K562 (cell line): ENCODE data around the gene GAK. TPM values are rescaled to one million over a fixed set of nuclear protein-coding genes. Genes with fewer than 3 reads are reported as not detected.

Source experiments
- ATAC-seq: fragments of 200-7000 bp; cut with Tn5 transposase; 3 replicates; pipeline ENCODE4 v1.9.1; 2020; ENCODE audit warnings: moderate library complexity
- BruUV-seq: library from RNA; stranded (reverse); fragments of 400-500 nt; replicated peaks from 2 replicates; lab custom pipeline; 2021; lab: Mats Ljungman, UMichigan
- CTCF ChIA-PET: fragments of 300-600 bp; formaldehyde crosslinking; extraction: SDS; loops from one replicate; lab custom pipeline; 2021; ENCODE audit warnings: low intra/inter-chr PET ratio; lab: Yijun Ruan, JAX
- POLR2A ChIA-PET: fragments of 300-600, 350-650 bp; sonication (Branson Sonifier 250); formaldehyde crosslinking; extraction: SDS; loops from one replicate; lab custom pipeline; 2021; ENCODE audit warnings: antibody characterized with exemption, inconsistent platforms; lab: Yijun Ruan, JAX
- DNase-seq, 4 experiments: peaks; one replicate each; pipeline versions ENCODE4 v3.0.0 to v3.0.0-alpha.2; 2011 to 2018; ENCODE audit warnings: low spot score in 3 of 4, mixed read lengths in 3 of 4; ENCODE audit errors: extremely low read depth in 1 of 4
- FAIRE-seq: peaks from 2 replicates; lab custom pipeline; 2011; peaks lifted over from hg19 to GRCh38; lab: Jason Lieb, UNC
- H2AFZ ChIP-seq: 2 replicates; pipeline ENCODE4 v1.6.0; 2011; ENCODE audit warnings: low read depth, low read length, control low read depth, inconsistent platforms
- H3K27ac ChIP-seq: fragments of 200-600 bp; 3 replicates; pipeline ENCODE4 v1.8.0; 2011; ENCODE audit warnings: low read depth, mild to moderate bottlenecking, control low read depth, inconsistent platforms, low read length, moderate library complexity, mixed read lengths; ENCODE audit errors: extremely low read depth
- H3K27me3 ChIP-seq, 2 experiments: fragments of 300-600 bp in 1 of 2; 2 replicates in 1 of 2; 3 replicates in 1 of 2; pipeline versions ENCODE4 v1.6.0 to v1.8.0; 2011; ENCODE audit warnings: inconsistent platforms in 2 of 2, low read length in 2 of 2, mild to moderate bottlenecking in 1 of 2, mixed read lengths in 1 of 2, moderate library complexity in 1 of 2; ENCODE audit not compliant: control insufficient read depth in 2 of 2, insufficient read depth in 2 of 2
- H3K36me3 ChIP-seq: fragments of 300-600 bp; 3 replicates; pipeline ENCODE4 v1.8.0; 2011; ENCODE audit warnings: mild to moderate bottlenecking, low read length, inconsistent platforms; ENCODE audit not compliant: control insufficient read depth, insufficient read depth
- H3K4me1 ChIP-seq, 2 experiments: fragments of 200-600 bp in 1 of 2; replicated peaks in 1 of 2; 2 replicates in 1 of 2; 3 replicates in 1 of 2; pipeline versions ENCODE4 v1.5.1 to v1.8.0; 2011; ENCODE audit warnings: inconsistent platforms in 2 of 2, low read length in 2 of 2, mild to moderate bottlenecking in 1 of 2, mixed read lengths in 1 of 2, moderate library complexity in 1 of 2; ENCODE audit not compliant: control insufficient read depth in 2 of 2, insufficient read depth in 2 of 2
- H3K4me2 ChIP-seq: 2 replicates; pipeline ENCODE4 v1.6.1; 2011; ENCODE audit warnings: low read length, control low read depth, inconsistent platforms, mixed read lengths; ENCODE audit not compliant: insufficient read depth
- H3K4me3 ChIP-seq: fragments of 200-600 bp; sonication (generic), shearing (Covaris generic); 2 replicates; pipeline ENCODE4 v1.5.1; 2016; ENCODE audit warnings: control low read depth, inconsistent platforms
- H3K79me2 ChIP-seq: fragments of 200-600 bp; 3 replicates; pipeline ENCODE4 v1.8.0; 2011; ENCODE audit warnings: low read length, inconsistent platforms; ENCODE audit not compliant: control insufficient read depth, insufficient read depth
- H3K9ac ChIP-seq, 2 experiments: 2 replicates each; pipeline versions ENCODE4 v1.6.0 to v1.6.1; 2011; ENCODE audit warnings: low read depth in 2 of 2, low read length in 2 of 2, control low read depth in 1 of 2, inconsistent platforms in 1 of 2, mild to moderate bottlenecking in 1 of 2, mixed read lengths in 1 of 2; ENCODE audit not compliant: insufficient read depth in 1 of 2
- H3K9me1 ChIP-seq: one replicate; pipeline ENCODE4 v1.6.0; 2011; ENCODE audit warnings: inconsistent platforms, mild to moderate bottlenecking, low read length, moderate library complexity; ENCODE audit not compliant: control insufficient read depth, insufficient read depth
- H3K9me3 ChIP-seq: replicated peaks from 2 replicates; pipeline ENCODE4 v1.5.1; 2011; ENCODE audit warnings: low read depth, low read length, inconsistent platforms; ENCODE audit not compliant: control insufficient read depth, insufficient read depth
- H4K20me1 ChIP-seq: replicated peaks from 2 replicates; pipeline ENCODE4 v1.6.1; 2011; ENCODE audit warnings: low read length, inconsistent platforms, mixed read lengths; ENCODE audit not compliant: control insufficient read depth, insufficient read depth
- NONO ChIP-seq, 2 experiments: fragments of 200-400 bp in 1 of 2; fragments of 450-650 bp in 1 of 2; formaldehyde crosslinking in 1 of 2; IDR thresholded peaks; 2 replicates each; pipeline ENCODE4 v1.6.1; 2017; ENCODE audit warnings: low read depth in 2 of 2, mild to moderate bottlenecking in 2 of 2, moderate library complexity in 2 of 2, low read length in 1 of 2
- RAD21 ChIP-seq, 2 experiments: fragments of 250-450 bp in 1 of 2; fragments of 450-650 bp in 1 of 2; sonication (Bioruptor Pico) in 1 of 2; formaldehyde crosslinking in 1 of 2; IDR thresholded peaks in 1 of 2; conservative IDR thresholded peaks in 1 of 2; 2 replicates each; pipeline versions ENCODE4 v1.4.0 to v1.8.0; 2020 to 2022; ENCODE audit warnings: mild to moderate bottlenecking in 2 of 2, moderate library complexity in 1 of 2
- REST ChIP-seq, 2 experiments: fragments of 450-650 bp; formaldehyde crosslinking in 1 of 2; IDR thresholded peaks; 2 replicates each; pipeline versions ENCODE4 v1.4.0 to v1.6.1; 2014 to 2020; ENCODE audit warnings: mild to moderate bottlenecking in 2 of 2, borderline replicate concordance in 1 of 2, low read depth in 1 of 2
- SMC3 ChIP-seq: conservative IDR thresholded peaks from 2 replicates; pipeline ENCODE4 v1.6.1; 2011; ENCODE audit warnings: low read depth, low read length, improper control_type of control experiment; ENCODE audit not compliant: insufficient read depth
- SPI1 ChIP-seq: IDR thresholded peaks from 2 replicates; pipeline ENCODE4 v1.6.1; 2011; ENCODE audit warnings: low read depth, low read length, control low read depth, borderline replicate concordance
- ZEB2 ChIP-seq: fragments of 450-650 bp; IDR thresholded peaks from 2 replicates; pipeline ENCODE4 v1.6.1; 2016
- ZNF609 ChIP-seq: sonication (generic); formaldehyde crosslinking; IDR thresholded peaks from 2 replicates; pipeline ENCODE4 v1.8.1; 2023; ENCODE audit warnings: missing genetic modification reagents, mild to moderate bottlenecking, borderline replicate concordance
- WGBS: fragments of 100-300 bp; shearing (Covaris generic); methylation state at CpG from one replicate; pipeline ENCODE4 v1.1.6; 2016; ENCODE audit warnings: low coverage, mixed read lengths; ENCODE audit not compliant: insufficient coverage; ENCODE audit errors: missing lambda C conversion rate; 5-methylcytosine and 5-hydroxymethylcytosine counted together
- in situ Hi-C: fragments of 300-500 bp; cut with MboI; formaldehyde crosslinking; loops from 4 replicates; pipeline ENCODE4 v1.15.0; 2018; ENCODE audit warnings: inconsistent platforms, mixed read lengths
- intact Hi-C: fragments of 100-400 bp; cut with micrococcal nuclease; formaldehyde crosslinking; loops from 2 replicates; pipeline ENCODE4 v1.14.2; 2022
- polyA plus RNA-seq, 8 experiments: library from polyadenylated mRNA; depleted of rRNA in 4 of 8; stranded (reverse) in 5 of 8; unstranded in 3 of 8; fragments of >200 nt; fragmentation: Nextera tagmentation in 2 of 8; fragmentation: Illumina TruSeq in 1 of 8; extraction: Ambion mirVana in 2 of 8; extraction: Trizol in 1 of 8; gene quantifications; 2 replicates each; pipeline versions ENCODE4 v1.2.1 to v1.2.3, GENCODE V29; 2011 to 2014; ENCODE audit warnings: inconsistent platforms in 1 of 8, missing spikeins in 1 of 8
- total RNA-seq, 7 experiments: library from RNA; depleted of rRNA in 6 of 7; stranded (reverse); fragments of >200 nt in 6 of 7; fragmentation: Illumina TruSeq in 2 of 7; extraction: Trizol in 2 of 7; gene quantifications; 2 replicates each; pipeline versions ENCODE4 v1.2.1 to v1.2.3, GENCODE V29; 2011 to 2021; ENCODE audit warnings: low replicate concordance in 1 of 7

Gene GAK
- total and polyA plus RNA-seq, 9 of the 15 experiments (the other 6 are each of a cell fraction or from before 2014, with no cell fraction given): 1.3 to 102 (median 16.2) TPM

DNA sequence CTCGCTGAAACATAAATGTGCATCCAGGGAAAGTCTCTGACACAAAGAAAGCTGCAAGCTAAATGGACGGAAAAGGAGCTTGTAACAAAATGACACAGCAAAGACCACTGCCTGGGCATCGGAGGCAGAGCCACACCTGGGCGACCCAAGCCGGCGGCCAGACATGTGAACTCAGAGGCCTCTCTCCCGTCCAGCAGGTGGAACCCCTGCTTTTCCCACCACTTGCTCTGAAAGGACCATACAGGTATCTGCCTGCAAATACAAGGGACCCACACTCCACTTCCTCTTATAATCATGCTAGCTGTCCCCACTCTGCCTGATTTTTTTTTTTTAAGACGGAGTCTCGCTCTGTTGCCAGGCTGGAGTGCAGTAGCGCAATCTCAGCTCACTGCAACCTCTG is 118.2 kb downstream of the GAK start:
- Histone ChIP-seq H3K4me2 (no peak overlapping the region), H3K27ac (no peak overlapping the region), H3K4me1 (peaks cover 0 to 7% of the 10 kb centered on the region in 2 experiments; a peak in 1 of 5 replicates), H3K9me1 (no peaks in the 10 kb centered on the region), H2AFZ (no peak overlapping the region), H3K4me3 (no peak overlapping the region), H3K79me2 (no peaks in the 10 kb centered on the region), H3K36me3 (no peaks in the 10 kb centered on the region), H3K27me3 (peaks cover 31 to 80% of the 10 kb centered on the region in 2 experiments), H3K9me3 (no peaks in the 10 kb centered on the region), H3K9ac (no peak overlapping the region), H4K20me1 (no peaks in the 10 kb centered on the region)
- ATAC-seq: peak; percentile 76
- in situ Hi-C loops (no loop called here), intact Hi-C loops (no loop called here)
- WGBS: 0% methylated on average over 10 of the region's 10 CpGs
- no peak for FAIRE-seq
- no TSS peak for BruUV-seq
- POLR2A ChIA-PET: interaction anchor here (0.8 kb wide), 1 partner anchor 43 kb away, joined by 4 read pairs; no protein-coding TSS in a partner anchor
- CTCF ChIA-PET: interaction anchor here (0.6 kb wide), 1 partner anchor 25 kb away, joined by 3 read pairs; no protein-coding TSS in a partner anchor
- DNase-seq: no peak
- peak; percentile 81 for TF ChIP-seq SPI1
- TF ChIP-seq SMC3: 0 out of 2 replicates have a peak, but pooled peaks have one; percentile 14
- peak; percentile 23; the same call in 1 of the 2 replicates for TF ChIP-seq REST (IDR thresholded peaks at IDR 0.05; ENCODE audit: borderline replicate concordance)
- TF ChIP-seq REST (CRISPR knock-in tag; IDR thresholded peaks at IDR 0.05; ENCODE audit: low read depth): no peak
- TF ChIP-seq ZNF609 (CRISPR knock-in tag): no peak
- peak; percentile 20 to 52; a peak in 2 of 4 replicates for TF ChIP-seq RAD21 (CRISPR knock-in tag; conservative IDR thresholded peaks at IDR 0.05 in 1 of 2, IDR thresholded peaks at IDR 0.05 in 1 of 2)
- TF ChIP-seq NONO (IDR thresholded peaks at IDR 0.05; ENCODE audit: low read depth in 2 of 2, low read length in 1 of 2): no peak
- TF ChIP-seq ZEB2: no peak
